PFSK-1 (cell line): ENCODE measurements around the gene WDR38.

Experiments
- FOXP2 ChIP-seq: optimal IDR thresholded peaks from 2 replicates; pipeline ENCODE3; 2011; ENCODE audit warnings: borderline replicate concordance, control low read depth, inconsistent platforms; ENCODE audit not compliant: insufficient read depth; ENCODE audit errors: extremely low read length, extremely low read depth
- POLR2AphosphoS5 ChIP-seq: IDR thresholded peaks from 2 replicates; pipeline ENCODE4 v1.6.1; 2012; ENCODE audit warnings: low read depth, mild to moderate bottlenecking, control low read depth, low read length, moderate library complexity
- SIN3A ChIP-seq: IDR thresholded peaks from 2 replicates; pipeline ENCODE4 v1.6.1; 2012; ENCODE audit warnings: mild to moderate bottlenecking, low read length, moderate library complexity, borderline replicate concordance; ENCODE audit not compliant: insufficient read depth
- TAF1 ChIP-seq: IDR thresholded peaks from 2 replicates; pipeline ENCODE4 v1.6.1; 2012; ENCODE audit warnings: low read length, control low read depth, borderline replicate concordance; ENCODE audit not compliant: insufficient read depth
- TF ChIP-seq, protein P1 (sequence below), 2 experiments: IDR thresholded peaks; 2 replicates each; pipeline versions ENCODE4 v1.6.1 to v1.8.0; 2011 to 2012; ENCODE audit warnings: low read depth in 2 of 2, low read length in 2 of 2, control low read depth in 1 of 2, inconsistent platforms in 1 of 2, mild to moderate bottlenecking in 1 of 2, moderate library complexity in 1 of 2; ENCODE audit not compliant: insufficient read depth in 1 of 2

The WDR38 gene

DNA sequence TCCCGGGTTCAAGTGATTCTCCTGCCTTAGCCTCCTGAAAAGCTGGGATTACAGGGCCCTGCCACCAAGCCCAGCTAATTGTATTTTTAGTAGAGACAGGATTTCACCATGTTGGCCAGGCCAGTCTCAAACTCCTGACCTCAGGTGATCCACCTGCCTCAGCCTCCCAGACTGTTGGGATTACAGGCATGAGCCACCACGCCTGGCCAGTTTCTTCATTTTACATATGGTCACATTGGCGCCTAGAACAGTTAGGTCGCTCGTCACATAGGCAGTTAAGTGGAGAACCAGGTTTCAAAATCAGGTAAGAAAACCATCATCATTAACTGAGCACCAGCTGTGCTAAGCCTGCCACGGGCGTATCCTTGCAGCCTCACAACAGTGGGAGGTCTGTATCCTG is 40.2 kb upstream of the WDR38 start:
- no peak for TF ChIP-seq SIN3A
- TF ChIP-seq POLR2AphosphoS5 = no peak
- TF ChIP-seq, protein P1, sequence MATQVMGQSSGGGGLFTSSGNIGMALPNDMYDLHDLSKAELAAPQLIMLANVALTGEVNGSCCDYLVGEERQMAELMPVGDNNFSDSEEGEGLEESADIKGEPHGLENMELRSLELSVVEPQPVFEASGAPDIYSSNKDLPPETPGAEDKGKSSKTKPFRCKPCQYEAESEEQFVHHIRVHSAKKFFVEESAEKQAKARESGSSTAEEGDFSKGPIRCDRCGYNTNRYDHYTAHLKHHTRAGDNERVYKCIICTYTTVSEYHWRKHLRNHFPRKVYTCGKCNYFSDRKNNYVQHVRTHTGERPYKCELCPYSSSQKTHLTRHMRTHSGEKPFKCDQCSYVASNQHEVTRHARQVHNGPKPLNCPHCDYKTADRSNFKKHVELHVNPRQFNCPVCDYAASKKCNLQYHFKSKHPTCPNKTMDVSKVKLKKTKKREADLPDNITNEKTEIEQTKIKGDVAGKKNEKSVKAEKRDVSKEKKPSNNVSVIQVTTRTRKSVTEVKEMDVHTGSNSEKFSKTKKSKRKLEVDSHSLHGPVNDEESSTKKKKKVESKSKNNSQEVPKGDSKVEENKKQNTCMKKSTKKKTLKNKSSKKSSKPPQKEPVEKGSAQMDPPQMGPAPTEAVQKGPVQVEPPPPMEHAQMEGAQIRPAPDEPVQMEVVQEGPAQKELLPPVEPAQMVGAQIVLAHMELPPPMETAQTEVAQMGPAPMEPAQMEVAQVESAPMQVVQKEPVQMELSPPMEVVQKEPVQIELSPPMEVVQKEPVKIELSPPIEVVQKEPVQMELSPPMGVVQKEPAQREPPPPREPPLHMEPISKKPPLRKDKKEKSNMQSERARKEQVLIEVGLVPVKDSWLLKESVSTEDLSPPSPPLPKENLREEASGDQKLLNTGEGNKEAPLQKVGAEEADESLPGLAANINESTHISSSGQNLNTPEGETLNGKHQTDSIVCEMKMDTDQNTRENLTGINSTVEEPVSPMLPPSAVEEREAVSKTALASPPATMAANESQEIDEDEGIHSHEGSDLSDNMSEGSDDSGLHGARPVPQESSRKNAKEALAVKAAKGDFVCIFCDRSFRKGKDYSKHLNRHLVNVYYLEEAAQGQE (IDR thresholded peaks at IDR 0.05; ENCODE audit: insufficient read depth in 1 of 2, low read depth in 2 of 2, low read length in 2 of 2) = no peak
- no peak for TF ChIP-seq TAF1

DNA sequence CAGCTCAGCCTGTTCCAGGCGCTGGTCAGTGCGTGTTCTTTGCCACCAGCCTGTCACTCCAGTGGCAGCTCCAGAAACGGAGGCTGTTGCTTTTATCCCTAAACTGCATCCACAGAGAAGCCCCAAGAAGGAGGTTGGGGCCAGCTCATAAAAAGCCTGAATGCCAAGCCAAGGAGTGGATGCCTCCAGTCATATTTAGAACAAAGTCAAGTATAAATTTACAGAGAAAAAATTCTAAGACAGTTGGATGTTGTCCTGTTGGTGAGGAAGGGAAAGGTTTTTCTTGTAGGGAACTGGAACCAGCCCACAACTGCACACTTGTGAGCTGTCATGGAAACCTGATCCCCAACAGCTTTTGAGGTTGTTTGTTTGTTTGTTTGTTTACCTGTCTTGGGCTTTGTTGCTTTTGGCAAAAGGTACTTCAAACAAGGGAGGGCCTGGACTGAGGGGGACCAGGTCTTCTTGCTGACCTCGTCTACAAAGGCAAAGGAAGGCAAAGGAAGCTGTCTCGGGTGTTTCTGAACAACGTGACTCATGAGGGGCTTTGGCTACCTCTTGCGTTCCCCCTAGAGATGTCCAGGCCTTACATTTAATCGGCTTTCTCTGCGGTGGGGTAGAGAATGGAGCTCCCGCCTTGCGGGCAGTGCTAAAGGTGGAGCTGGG is 39.6 kb upstream of the WDR38 start:
- TF ChIP-seq POLR2AphosphoS5 (no peak), TAF1 (no peak), SIN3A (no peak), FOXP2 (no peak)
- TF ChIP-seq, protein P1 (IDR thresholded peaks at IDR 0.05; ENCODE audit: insufficient read depth in 1 of 2, low read depth in 2 of 2, low read length in 2 of 2) = no peak

DNA sequence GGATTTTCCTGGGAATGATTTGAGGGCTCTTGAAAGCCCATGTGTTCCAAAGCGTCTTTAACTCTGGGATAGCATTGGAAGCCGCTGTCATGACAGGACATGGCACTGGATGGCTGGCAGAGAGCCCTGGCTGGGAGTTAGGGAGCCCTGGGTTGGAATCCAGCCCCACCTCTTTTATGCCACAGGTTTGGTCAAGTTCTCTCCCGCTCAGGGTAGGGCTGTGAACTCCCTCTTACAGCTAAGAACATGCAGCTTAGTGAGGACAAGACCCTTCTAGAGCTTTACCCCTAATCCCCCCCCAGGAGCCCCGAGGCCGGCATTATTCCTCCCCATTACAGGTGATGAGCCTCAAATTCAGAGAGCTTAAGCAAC is 39.1 kb upstream of the WDR38 start:
- TF ChIP-seq POLR2AphosphoS5 (no peak), TAF1 (no peak), SIN3A (no peak), FOXP2 (no peak)
- TF ChIP-seq, protein P1 (IDR thresholded peaks at IDR 0.05; ENCODE audit: insufficient read depth in 1 of 2, low read depth in 2 of 2, low read length in 2 of 2) = no peak

DNA sequence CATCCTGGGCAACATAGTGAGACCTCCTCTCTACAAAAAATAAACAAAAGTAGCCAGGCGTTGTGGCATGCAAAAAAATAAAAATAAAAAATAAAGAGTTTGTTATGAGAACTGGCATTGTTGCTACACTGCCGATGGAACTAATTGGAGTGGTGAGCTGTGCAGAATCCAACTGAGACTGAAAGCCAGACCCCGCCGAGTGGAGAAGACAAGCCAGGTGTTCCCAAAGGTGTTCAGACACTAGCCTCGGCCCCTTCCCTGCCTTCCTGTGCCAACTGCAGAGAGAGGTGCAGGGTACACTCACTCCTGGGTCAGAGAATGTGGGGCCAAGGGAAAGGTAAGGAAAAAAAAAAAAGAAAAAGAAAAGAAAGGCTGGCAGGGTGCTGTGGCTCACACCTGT is 37.7 kb upstream of the WDR38 start:
- no peak for TF ChIP-seq SIN3A
- no peak for TF ChIP-seq POLR2AphosphoS5
- TF ChIP-seq TAF1 = no peak
- TF ChIP-seq, protein P1 (IDR thresholded peaks at IDR 0.05; ENCODE audit: insufficient read depth in 1 of 2, low read depth in 2 of 2, low read length in 2 of 2) = no peak
- no peak for TF ChIP-seq FOXP2

DNA sequence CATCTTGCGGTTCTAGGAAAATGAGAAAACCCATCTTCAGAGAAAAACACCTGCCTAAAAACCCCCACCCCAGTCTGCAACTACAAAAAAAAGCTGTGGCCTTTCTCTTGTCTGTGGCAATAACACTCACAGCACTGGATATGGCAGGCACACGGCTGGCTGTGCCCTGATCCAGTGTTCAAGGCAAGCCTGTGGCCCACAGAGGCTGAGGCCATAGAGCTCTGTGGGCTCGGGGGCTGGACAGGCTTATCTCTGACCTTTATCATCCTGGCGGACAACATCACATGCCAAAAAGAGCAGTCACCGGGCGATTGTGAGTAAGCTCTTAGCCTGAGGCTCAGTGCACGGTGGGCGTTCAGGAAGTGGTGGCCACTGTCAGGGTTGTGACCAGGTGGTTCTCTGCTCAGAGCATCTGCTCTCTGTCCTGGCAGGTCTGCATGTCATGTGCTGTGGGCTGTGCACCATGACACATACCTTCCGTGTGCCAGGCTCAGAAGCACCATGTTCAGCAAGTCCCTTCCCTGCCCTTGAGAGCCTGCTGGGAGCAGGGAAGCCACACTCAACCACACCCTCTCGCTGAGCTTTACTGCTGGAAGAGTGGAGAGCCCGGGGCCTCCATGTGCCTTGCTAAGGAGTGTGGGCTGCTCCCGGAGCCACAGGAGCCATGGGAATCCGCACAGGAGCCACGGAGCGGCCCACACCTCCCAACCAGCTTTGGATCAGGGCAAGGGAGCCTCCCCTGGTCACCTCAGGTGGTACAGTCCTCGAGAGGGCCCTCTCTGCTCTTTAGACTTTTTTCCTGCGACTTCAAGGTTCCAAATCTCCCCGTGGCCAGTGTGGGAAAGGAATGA is 34.6 kb upstream of the WDR38 start:
- no peak for TF ChIP-seq FOXP2
- no peak for TF ChIP-seq POLR2AphosphoS5
- TF ChIP-seq TAF1 = no peak
- TF ChIP-seq, protein P1 (IDR thresholded peaks at IDR 0.05; ENCODE audit: insufficient read depth in 1 of 2, low read depth in 2 of 2, low read length in 2 of 2) = no peak
- TF ChIP-seq SIN3A = no peak
